ENCODE data around the gene SUMO1.

DNA sequence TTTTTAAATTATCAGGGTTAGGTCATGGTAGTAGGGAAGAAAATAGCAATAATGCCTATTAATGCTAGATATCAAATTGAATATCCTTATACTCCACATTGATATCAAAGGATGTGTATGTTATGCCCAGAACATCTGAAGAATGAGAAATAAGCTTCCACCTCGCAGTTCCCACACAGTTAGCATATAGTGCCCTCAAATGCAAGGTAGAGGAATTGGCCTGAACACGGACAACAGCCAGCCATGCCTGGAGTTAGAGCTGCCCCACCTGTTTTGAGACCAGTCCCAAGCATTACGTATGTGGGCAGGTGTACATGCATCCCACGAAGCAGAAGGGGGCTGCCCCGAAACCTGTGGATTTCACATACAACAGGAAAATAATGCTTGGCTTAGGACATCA lies 79.6 kb downstream of the SUMO1 start:
- TF ChIP-seq CTCF (IDR thresholded peaks at IDR 0.05; ENCODE audit: insufficient read depth, low read depth, low read length) (no peak), EZH2 (IDR thresholded peaks at IDR 0.05; ENCODE audit: insufficient read depth, low read length) (no peak)

Data from astrocyte (in vitro differentiated cells and primary cell).